Progenitor cell of endocrine pancreas (in vitro differentiated cells): Measurements from ENCODE around the gene COL2A1. TPM values are rescaled to one million over a fixed set of nuclear protein-coding genes. Genes with fewer than 3 reads are reported as not detected.

ENCODE experiments used
- DNase-seq: peaks from one replicate; pipeline ENCODE4 v3.0.0; 2021; ENCODE audit warnings: low spot score; ENCODE audit not compliant: unreplicated experiment
- H3K27ac Mint-ChIP-seq: 2 replicates; pipeline ENCODE4 v1.8.0; 2021; ENCODE audit warnings: mild to moderate bottlenecking, moderate library complexity, mixed read lengths
- H3K27me3 Mint-ChIP-seq: 2 replicates; pipeline ENCODE4 v1.8.0; 2021; ENCODE audit warnings: mixed read lengths
- H3K36me3 Mint-ChIP-seq: 2 replicates; pipeline ENCODE4 v1.8.0; 2022; ENCODE audit warnings: mixed read lengths; ENCODE audit not compliant: insufficient read depth
- H3K4me1 Mint-ChIP-seq: 2 replicates; pipeline ENCODE4 v1.8.0; 2021; ENCODE audit warnings: low read depth, mixed read lengths
- H3K4me3 Mint-ChIP-seq: 2 replicates; pipeline ENCODE4 v1.8.0; 2021; ENCODE audit warnings: low read depth, mild to moderate bottlenecking, moderate library complexity, mixed read lengths
- H3K9me3 Mint-ChIP-seq: 2 replicates; pipeline ENCODE4 v1.8.0; 2021; ENCODE audit warnings: low read depth, mixed read lengths
- CTCF ChIP-seq: fragments of 200-600 bp; sonication (generic); IDR thresholded peaks from one replicate; pipeline ENCODE4 v1.5.0; 2021; ENCODE audit warnings: antibody characterized with exemption, mild to moderate bottlenecking; ENCODE audit not compliant: unreplicated experiment
- total RNA-seq: library from RNA; stranded (reverse); gene quantifications from 2 replicates; pipeline ENCODE4 v1.2.1, GENCODE V29; 2021

Gene COL2A1
- total RNA-seq, 1 donor from 2014 or later: 424 TPM

GRCh38 chr12:48021485-48022179, 17.4 kb upstream of the COL2A1 start:
- peaks cover 44% of the 10 kb centered on the region for H3K4me1 Mint-ChIP-seq
- no peak for TF ChIP-seq CTCF
- peaks cover 21% of the 10 kb centered on the region for H3K27me3 Mint-ChIP-seq
- H3K27ac Mint-ChIP-seq: peak overlapping the region; percentile 35
- H3K9me3 Mint-ChIP-seq: no peaks in the 10 kb centered on the region
- H3K4me3 Mint-ChIP-seq: peak overlapping the region; percentile 23
- no peak for DNase-seq
- no peaks in the 10 kb centered on the region for H3K36me3 Mint-ChIP-seq

- H3K36me3 Mint-ChIP-seq: no peaks in the 10 kb centered on the region
- no peak overlapping the region for H3K27ac Mint-ChIP-seq
- H3K9me3 Mint-ChIP-seq: no peaks in the 10 kb centered on the region
- TF ChIP-seq CTCF: no peak
- peaks cover 34% of the 10 kb centered on the region for H3K4me1 Mint-ChIP-seq
- H3K4me3 Mint-ChIP-seq: no peak overlapping the region
- peaks cover 27% of the 10 kb centered on the region for H3K27me3 Mint-ChIP-seq
- DNase-seq: no peak
Observed at GRCh38 chr12:48019639-48020265, 15.5 kb upstream of the COL2A1 start.

- Mint-ChIP-seq H3K4me3 (no peak overlapping the region), H3K36me3 (no peaks in the 10 kb centered on the region), H3K27ac (no peak overlapping the region), H3K4me1 (peaks cover 25% of the 10 kb centered on the region), H3K9me3 (no peaks in the 10 kb centered on the region), H3K27me3 (peaks cover 32% of the 10 kb centered on the region)
- DNase-seq: no peak
- no peak for TF ChIP-seq CTCF
Observed at GRCh38 chr12:48018618-48018995, 14.3 kb upstream of the COL2A1 start.

GRCh38 chr12:48017921-48018617, 13.8 kb upstream of the COL2A1 start:
- Mint-ChIP-seq H3K9me3 (no peaks in the 10 kb centered on the region), H3K27me3 (peaks cover 35% of the 10 kb centered on the region), H3K4me1 (peaks cover 20% of the 10 kb centered on the region), H3K27ac (no peak overlapping the region), H3K36me3 (no peaks in the 10 kb centered on the region), H3K4me3 (no peak overlapping the region)
- DNase-seq: no peak
- TF ChIP-seq CTCF: no peak

GRCh38 chr12:48017496-48017895, 13.2 kb upstream of the COL2A1 start:
- peaks cover 14% of the 10 kb centered on the region for H3K4me1 Mint-ChIP-seq
- no peaks in the 10 kb centered on the region for H3K9me3 Mint-ChIP-seq
- no peak overlapping the region for H3K27ac Mint-ChIP-seq
- no peak overlapping the region for H3K4me3 Mint-ChIP-seq
- no peak for DNase-seq
- H3K27me3 Mint-ChIP-seq: peaks cover 40% of the 10 kb centered on the region
- TF ChIP-seq CTCF: no peak
- no peaks in the 10 kb centered on the region for H3K36me3 Mint-ChIP-seq
